BE2C (cell line): ENCODE measurements around the gene HK3.

Source experiments
- DNase-seq: peaks from one replicate; pipeline ENCODE4 v3.0.0-alpha.2; 2020
- H3K27me3 ChIP-seq: fragments of 250-450 bp; sonication (Bioruptor Pico); 2 replicates; pipeline ENCODE4 v1.5.1; 2020; ENCODE audit warnings: mild to moderate bottlenecking
- H3K36me3 ChIP-seq: fragments of 250-450 bp; sonication (Bioruptor Pico); 2 replicates; pipeline ENCODE4 v1.5.1; 2020; ENCODE audit warnings: mild to moderate bottlenecking
- H3K4me1 ChIP-seq: fragments of 250-450 bp; sonication (Bioruptor Pico); 2 replicates; pipeline ENCODE4 v1.5.1; 2020
- H3K4me3 ChIP-seq: 2 replicates; pipeline ENCODE4 v1.5.1; 2011; ENCODE audit warnings: low read depth, low read length
- H3K9me3 ChIP-seq: fragments of 250-450 bp; sonication (Bioruptor Pico); 2 replicates; pipeline ENCODE4 v1.5.1; 2020
- TF ChIP-seq, protein P1 (sequence below): IDR thresholded peaks from 2 replicates; pipeline ENCODE4 v1.5.1; 2012; ENCODE audit warnings: mild to moderate bottlenecking, low read depth, low read length

The HK3 gene

GRCh38 chr5:176848651-176849050, 50.5 kb downstream of the HK3 start:
- no peaks in the 10 kb centered on the region for H3K36me3 ChIP-seq
- no peaks in the 10 kb centered on the region for H3K27me3 ChIP-seq
- no peaks in the 10 kb centered on the region for H3K9me3 ChIP-seq
- TF ChIP-seq, protein P1, sequence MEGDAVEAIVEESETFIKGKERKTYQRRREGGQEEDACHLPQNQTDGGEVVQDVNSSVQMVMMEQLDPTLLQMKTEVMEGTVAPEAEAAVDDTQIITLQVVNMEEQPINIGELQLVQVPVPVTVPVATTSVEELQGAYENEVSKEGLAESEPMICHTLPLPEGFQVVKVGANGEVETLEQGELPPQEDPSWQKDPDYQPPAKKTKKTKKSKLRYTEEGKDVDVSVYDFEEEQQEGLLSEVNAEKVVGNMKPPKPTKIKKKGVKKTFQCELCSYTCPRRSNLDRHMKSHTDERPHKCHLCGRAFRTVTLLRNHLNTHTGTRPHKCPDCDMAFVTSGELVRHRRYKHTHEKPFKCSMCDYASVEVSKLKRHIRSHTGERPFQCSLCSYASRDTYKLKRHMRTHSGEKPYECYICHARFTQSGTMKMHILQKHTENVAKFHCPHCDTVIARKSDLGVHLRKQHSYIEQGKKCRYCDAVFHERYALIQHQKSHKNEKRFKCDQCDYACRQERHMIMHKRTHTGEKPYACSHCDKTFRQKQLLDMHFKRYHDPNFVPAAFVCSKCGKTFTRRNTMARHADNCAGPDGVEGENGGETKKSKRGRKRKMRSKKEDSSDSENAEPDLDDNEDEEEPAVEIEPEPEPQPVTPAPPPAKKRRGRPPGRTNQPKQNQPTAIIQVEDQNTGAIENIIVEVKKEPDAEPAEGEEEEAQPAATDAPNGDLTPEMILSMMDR: no peak
- H3K4me1 ChIP-seq: peaks cover 44% of the 10 kb centered on the region
- H3K4me3 ChIP-seq: no peak overlapping the region
- no peak for DNase-seq

DNA sequence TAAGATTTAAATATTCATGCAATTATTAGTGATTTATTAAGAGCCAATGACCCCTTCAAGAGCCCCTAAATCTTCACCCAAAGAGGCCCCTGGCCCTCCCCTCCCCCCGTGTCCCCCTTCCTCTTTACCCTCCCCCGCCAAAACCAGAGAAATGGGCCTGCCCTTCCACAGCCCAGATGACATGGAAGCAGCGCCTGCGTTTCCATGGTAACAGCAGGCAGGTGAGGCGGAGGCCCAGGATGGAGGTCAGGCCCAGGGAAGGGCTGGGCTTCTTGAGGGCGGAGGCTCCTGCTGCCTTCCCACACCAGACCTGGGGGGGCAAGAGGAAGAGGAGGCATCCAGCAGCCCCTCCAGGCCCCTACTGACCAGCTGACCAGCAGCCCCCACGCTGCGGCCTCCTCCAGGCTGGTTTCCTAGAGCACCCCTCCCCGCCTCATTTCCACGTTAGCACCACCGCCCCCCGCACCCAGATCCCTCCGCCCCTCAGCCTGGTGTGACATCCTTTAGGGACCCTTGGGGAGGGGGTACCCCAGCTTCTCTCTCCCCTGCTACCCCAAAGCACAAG, 51.3 kb downstream of the HK3 start:
- no peaks in the 10 kb centered on the region for H3K27me3 ChIP-seq
- H3K9me3 ChIP-seq: no peaks in the 10 kb centered on the region
- no peaks in the 10 kb centered on the region for H3K36me3 ChIP-seq
- TF ChIP-seq, protein P1: no peak
- H3K4me3 ChIP-seq: no peak overlapping the region
- DNase-seq: no peak
- H3K4me1 ChIP-seq: peaks cover 45% of the 10 kb centered on the region

DNA sequence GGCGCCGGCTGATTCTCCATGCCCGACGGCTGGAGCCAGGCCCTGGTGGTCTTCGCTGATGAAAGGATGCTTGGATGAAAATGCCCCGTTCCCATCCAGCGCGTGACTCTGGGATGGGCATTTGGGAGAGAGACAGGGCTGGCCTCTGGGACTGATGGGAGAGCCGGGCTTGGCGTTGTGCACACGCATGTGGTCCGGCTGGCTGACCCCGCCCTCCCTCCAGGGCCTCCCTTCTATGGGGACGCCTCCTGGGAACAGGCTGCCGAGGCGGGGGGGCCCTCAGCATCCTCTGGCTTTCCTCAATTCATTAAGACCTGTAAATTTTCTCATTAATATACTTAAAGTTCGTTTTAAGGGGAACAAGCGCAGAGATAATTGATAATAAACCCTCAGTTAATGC, 52.0 kb downstream of the HK3 start:
- Histone ChIP-seq H3K36me3 (no peaks in the 10 kb centered on the region), H3K4me1 (peaks cover 39% of the 10 kb centered on the region), H3K4me3 (no peak overlapping the region), H3K9me3 (no peaks in the 10 kb centered on the region), H3K27me3 (no peaks in the 10 kb centered on the region)
- no peak for DNase-seq
- TF ChIP-seq, protein P1: no peak

- H3K27me3 ChIP-seq: no peaks in the 10 kb centered on the region
- peak; percentile 53 for DNase-seq
- no peak overlapping the region for H3K4me3 ChIP-seq
Observed at GRCh38 chr5:176846335-176847140, 52.6 kb downstream of the HK3 start.

DNA sequence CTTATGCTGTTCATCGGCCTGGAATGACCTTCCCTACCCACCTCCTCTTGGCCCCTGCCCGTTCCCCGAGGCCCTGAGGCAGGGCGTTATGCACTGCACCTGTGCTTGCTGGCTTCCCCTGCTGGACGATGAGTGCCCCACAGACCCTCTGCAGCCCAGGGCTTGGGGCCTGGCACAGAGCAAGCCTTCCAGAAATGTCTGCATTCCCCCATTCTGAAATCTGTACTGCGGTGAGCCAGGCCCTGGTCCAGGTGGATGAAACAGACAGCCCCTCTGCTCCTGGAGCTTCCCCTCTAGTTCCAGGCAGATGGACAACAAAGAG, 53.8 kb downstream of the HK3 start:
- TF ChIP-seq, protein P1: peak; percentile 32
- H3K4me1 ChIP-seq: peaks cover 38% of the 10 kb centered on the region
- peak overlapping the region; percentile 21 for H3K4me3 ChIP-seq
- no peaks in the 10 kb centered on the region for H3K9me3 ChIP-seq
- no peaks in the 10 kb centered on the region for H3K27me3 ChIP-seq
- H3K36me3 ChIP-seq: no peaks in the 10 kb centered on the region
- DNase-seq: no peak

More at GRCh38 chr5:176846335-176847140, 52.6 kb downstream of the HK3 start:
- H3K36me3 ChIP-seq: no peaks in the 10 kb centered on the region
- H3K4me1 ChIP-seq: peaks cover 35% of the 10 kb centered on the region
- TF ChIP-seq, protein P1: no peak
- no peaks in the 10 kb centered on the region for H3K9me3 ChIP-seq

- no peaks in the 10 kb centered on the region for H3K9me3 ChIP-seq
- TF ChIP-seq, protein P1: no peak
- peaks cover 43% of the 10 kb centered on the region for H3K4me1 ChIP-seq
- no peaks in the 10 kb centered on the region for H3K27me3 ChIP-seq
- H3K4me3 ChIP-seq: peak overlapping the region; percentile 21
- H3K36me3 ChIP-seq: no peaks in the 10 kb centered on the region
- peak; percentile 93 for DNase-seq
Observed at GRCh38 chr5:176844706-176845391, 54.3 kb downstream of the HK3 start.
